Sigmoid colon (tissue), 7 donors: Measurements from ENCODE around the gene GRM8. TPM values are rescaled to one million over a fixed set of nuclear protein-coding genes. Genes with fewer than 3 reads are reported as not detected.

Experiments used
- DNase-seq: peaks from one replicate; pipeline ENCODE4 v3.0.0-alpha.2; 2019
- H3K27ac ChIP-seq, 4 donors: fragments of 200-600 bp; sonication (generic); one replicate each; pipeline ENCODE4 v1.5.1; 2016 to 2019; ENCODE audit warnings: mild to moderate bottlenecking in 1 of 4
- H3K27me3 ChIP-seq, 3 donors: fragments of 200-600 bp; sonication (generic); one replicate each; pipeline ENCODE4 v1.5.1; 2019; ENCODE audit warnings: mild to moderate bottlenecking in 1 of 3
- H3K36me3 ChIP-seq, 4 donors: fragments of 200-600 bp; sonication (generic); one replicate each; pipeline ENCODE4 v1.5.1; 2016 to 2019
- H3K4me1 ChIP-seq, 4 donors: fragments of 200-600 bp; sonication (generic); one replicate each; pipeline ENCODE4 v1.5.1; 2017 to 2019
- H3K4me3 ChIP-seq, 4 donors: fragments of 200-600 bp; sonication (generic); one replicate each; pipeline ENCODE4 v1.5.1; 2017 to 2019; ENCODE audit warnings: mild to moderate bottlenecking in 2 of 4, moderate library complexity in 1 of 4
- H3K9me3 ChIP-seq, 4 donors: fragments of 200-600 bp in 3 of 4; sonication (generic) in 3 of 4; one replicate each; pipeline versions ENCODE4 v1.5.1 to v1.6.1; 2013 to 2019
- CTCF ChIP-seq, 4 experiments: fragments of 450-650 bp in 3 of 4; fragments of 200-600 bp in 1 of 4; IDR thresholded peaks; one replicate each; pipeline ENCODE4 v1.5.1; 2016 to 2019; ENCODE audit warnings: antibody characterized with exemption in 4 of 4, mild to moderate bottlenecking in 3 of 4, moderate library complexity in 2 of 4
- EP300 ChIP-seq, 4 donors: sonication (generic); formaldehyde crosslinking; IDR thresholded peaks; one replicate each; pipeline ENCODE4 v1.6.1; 2017; ENCODE audit warnings: antibody characterized with exemption in 4 of 4
- POLR2A ChIP-seq, 2 donors: fragments of 450-650 bp; IDR thresholded peaks; one replicate each; pipeline ENCODE4 v1.6.1; 2016; ENCODE audit warnings: antibody characterized with exemption in 2 of 2, mild to moderate bottlenecking in 2 of 2, moderate library complexity in 2 of 2
- POLR2AphosphoS5 ChIP-seq, 4 donors: sonication (generic); formaldehyde crosslinking; IDR thresholded peaks; one replicate each; pipeline ENCODE4 v1.6.1; 2017; ENCODE audit warnings: antibody characterized with exemption in 4 of 4
- WGBS, 2 donors: extraction: QIAGEN DNeasy Blood & Tissue Kit; methylation state at CpG; one replicate each; pipeline ENCODE4 v1.1.7; 2013; 5-methylcytosine and 5-hydroxymethylcytosine counted together
- intact Hi-C: fragments of 100-400 bp; cut with DNase I; formaldehyde crosslinking; loops from one replicate; pipeline ENCODE4 v1.15.1; 2023
- polyA plus RNA-seq, 3 donors: library from polyadenylated mRNA; stranded (reverse); fragments of 200-250 nt; gene quantifications; one replicate each; pipeline ENCODE4 v1.2.3, GENCODE V29; 2013
- total RNA-seq, 4 donors: library from RNA; depleted of rRNA; stranded (reverse); fragments of >200 nt; gene quantifications; one replicate each; pipeline ENCODE4 v1.1.0, GENCODE V29; 2016
- donor health status: healthy with polysubstance abuse.
- donor health status: Bipolar disorder and iron deficiency.
- donor health status: healthy.

GRM8 gene
- total and polyA plus RNA-seq, 7 donors, result 0.27 to 1.9 (median 0.55) TPM; not detected in 4

GRCh38 chr7:126760914-126761577 is 491.7 kb downstream of the GRM8 start:
- Histone ChIP-seq H3K4me1 (no peaks in the 10 kb centered on the region), H3K4me3 (no peak overlapping the region), H3K9me3 (no peaks in the 10 kb centered on the region), H3K27me3 (no peaks in the 10 kb centered on the region), H3K27ac (no peak overlapping the region), H3K36me3 (no peaks in the 10 kb centered on the region)
- TF ChIP-seq CTCF (IDR thresholded peaks at IDR 0.05), result no peak
- no peak for TF ChIP-seq EP300 (IDR thresholded peaks at IDR 0.05)
- TF ChIP-seq POLR2A (IDR thresholded peaks at IDR 0.05), result no peak
- TF ChIP-seq POLR2AphosphoS5 (IDR thresholded peaks at IDR 0.05), result no peak
- WGBS, 2 donors, result 84 to 93% methylated on average over 13 of the region's 13 CpGs
- intact Hi-C loops, result no loop called here
- DNase-seq, result no peak

DNA sequence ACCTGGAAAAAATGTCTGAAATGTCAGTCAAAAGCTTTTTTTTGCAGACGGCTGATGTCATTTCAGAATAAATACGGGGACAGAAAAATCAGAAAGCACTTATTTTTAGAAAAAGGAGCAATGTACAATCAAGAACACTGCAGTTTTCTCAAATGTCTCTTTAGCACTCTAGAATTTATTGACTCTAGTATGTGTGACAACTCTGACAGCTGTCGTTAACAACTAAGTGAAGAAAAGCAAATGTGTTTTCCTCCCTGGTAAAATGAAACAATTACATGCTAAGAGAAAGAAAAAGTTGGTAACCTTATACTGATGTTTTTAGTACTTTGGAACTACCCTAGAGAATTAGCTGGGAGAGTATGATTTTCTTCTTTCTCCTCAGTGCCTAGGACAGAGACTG is 497.4 kb downstream of the GRM8 start:
- DNase-seq, result no peak

DNA sequence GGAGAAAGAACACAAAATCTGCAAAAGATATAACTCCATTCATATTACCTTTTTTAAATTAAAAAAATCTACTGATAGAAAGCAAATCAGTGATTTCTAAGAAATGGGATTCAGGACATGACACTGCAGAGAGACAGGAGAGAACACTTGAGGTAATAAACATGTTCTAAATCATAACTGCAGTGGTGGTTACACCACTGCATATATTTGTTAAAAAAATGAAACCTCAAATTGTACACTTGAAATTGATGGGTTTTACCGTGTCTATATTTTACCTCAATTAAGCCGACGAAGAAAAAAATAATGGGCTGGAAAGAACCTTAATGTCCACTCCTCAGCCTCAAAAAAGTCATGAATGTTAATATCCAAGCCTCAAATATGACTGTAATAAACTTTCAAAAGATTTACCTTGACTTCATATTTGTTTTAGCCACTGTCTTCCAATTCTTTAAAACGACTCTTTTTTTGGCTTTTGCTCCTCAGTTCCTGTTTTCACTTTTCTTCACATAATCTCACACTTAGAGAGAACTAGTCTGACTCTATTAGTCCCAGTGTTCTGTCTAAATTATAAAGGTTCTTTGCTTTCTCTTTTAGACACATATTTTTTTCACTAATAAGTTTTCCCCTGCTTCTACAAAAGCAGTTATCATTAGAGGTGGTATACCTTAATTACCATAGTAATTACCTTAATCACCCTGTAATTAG is 502.4 kb downstream of the GRM8 start:
- 81 to 82% methylated on average over 4 of the region's 4 CpGs for WGBS, 2 donors

More for the DNA sequence above, 497.4 kb downstream of the GRM8 start:
- H3K9me3 ChIP-seq, result no peaks in the 10 kb centered on the region
- intact Hi-C loops, result no loop called here
- no peak overlapping the region for H3K27ac ChIP-seq
- H3K4me3 ChIP-seq, result no peak overlapping the region
- WGBS, 2 donors, result 74 to 80% methylated on average over 3 of the region's 3 CpGs
- no peaks in the 10 kb centered on the region for H3K27me3 ChIP-seq
- H3K36me3 ChIP-seq, result no peaks in the 10 kb centered on the region
- no peaks in the 10 kb centered on the region for H3K4me1 ChIP-seq
- TF ChIP-seq EP300 (IDR thresholded peaks at IDR 0.05) (no peak), CTCF (IDR thresholded peaks at IDR 0.05) (no peak), POLR2A (IDR thresholded peaks at IDR 0.05) (no peak)

DNA sequence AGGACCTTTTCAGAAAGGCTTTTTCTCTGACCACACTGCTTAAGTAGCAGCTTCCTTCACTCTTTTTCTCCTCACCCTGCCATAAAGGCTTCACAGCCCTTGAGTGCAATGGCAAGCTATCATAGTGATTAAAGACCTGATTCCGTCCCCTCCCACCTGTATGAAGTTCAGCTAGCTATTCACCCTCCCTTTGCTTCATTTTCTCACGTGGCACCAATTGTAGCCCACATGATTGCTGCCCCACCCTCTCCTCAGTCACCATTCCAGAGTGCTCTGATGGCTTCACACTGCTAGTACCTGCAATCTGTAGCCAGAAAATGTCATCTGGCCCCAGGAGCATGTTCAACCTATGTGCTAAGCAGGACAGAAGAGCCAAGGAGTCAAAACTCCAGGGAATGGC is 523.8 kb downstream of the GRM8 start:
- no peak overlapping the region for H3K27ac ChIP-seq
- intact Hi-C loops, result no loop called here
- no peaks in the 10 kb centered on the region for H3K4me1 ChIP-seq
- 34 to 55% methylated on average over 2 of the region's 2 CpGs for WGBS, 2 donors
- H3K9me3 ChIP-seq, result no peaks in the 10 kb centered on the region
- H3K4me3 ChIP-seq, result no peak overlapping the region
- no peak for TF ChIP-seq CTCF (IDR thresholded peaks at IDR 0.05)
- TF ChIP-seq EP300 (IDR thresholded peaks at IDR 0.05), result no peak
- H3K27me3 ChIP-seq, result no peaks in the 10 kb centered on the region
- H3K36me3 ChIP-seq, result no peaks in the 10 kb centered on the region
- no peak for DNase-seq

More for the DNA sequence above, 502.4 kb downstream of the GRM8 start:
- intact Hi-C loops, result no loop called here
- Histone ChIP-seq H3K9me3 (no peaks in the 10 kb centered on the region), H3K4me1 (no peaks in the 10 kb centered on the region), H3K36me3 (no peaks in the 10 kb centered on the region), H3K4me3 (no peak overlapping the region), H3K27me3 (no peaks in the 10 kb centered on the region), H3K27ac (no peak overlapping the region)
- TF ChIP-seq EP300 (IDR thresholded peaks at IDR 0.05) (no peak), POLR2AphosphoS5 (IDR thresholded peaks at IDR 0.05) (no peak), POLR2A (IDR thresholded peaks at IDR 0.05) (no peak), CTCF (IDR thresholded peaks at IDR 0.05) (no peak)
- DNase-seq, result no peak
